HepG2 (cell line): ENCODE results near the gene UTS2R. TPM values are rescaled to one million over a fixed set of nuclear protein-coding genes. Genes with fewer than 3 reads are reported as not detected.

ENCODE experiments used
- CEBPB ChIP-seq: IDR thresholded peaks from 2 replicates; pipeline ENCODE4 v1.6.1; 2011; ENCODE audit warnings: low read depth, low read length, improper control_type of control experiment, borderline replicate concordance
- ERF ChIP-seq: IDR thresholded peaks from 2 replicates; pipeline ENCODE4 v1.6.1; 2018; ENCODE audit warnings: missing biosample characterization, missing genetic modification reagents
- HCFC1 ChIP-seq: fragments of 150-350 bp; IDR thresholded peaks from 2 replicates; pipeline ENCODE4 v1.6.1; 2014; ENCODE audit warnings: low read depth, low read length
- HMG20A ChIP-seq: IDR thresholded peaks from 2 replicates; pipeline ENCODE4 v1.6.1; 2016; ENCODE audit warnings: borderline replicate concordance
- RFXANK ChIP-seq: IDR thresholded peaks from 2 replicates; pipeline ENCODE4 v1.6.1; 2016
- TEF ChIP-seq: sonication (generic); formaldehyde crosslinking; IDR thresholded peaks from 2 replicates; pipeline ENCODE4 v1.5.0; 2020; ENCODE audit warnings: missing genetic modification reagents
- ZBTB33 ChIP-seq: sonication (generic); formaldehyde crosslinking; IDR thresholded peaks from 2 replicates; pipeline ENCODE4 v1.4.0; 2020; ENCODE audit warnings: missing genetic modification reagents
- ZFAT ChIP-seq: sonication (generic); formaldehyde crosslinking; conservative IDR thresholded peaks from 2 replicates; pipeline ENCODE4 v1.8.1; 2023; ENCODE audit warnings: missing genetic modification reagents, inconsistent platforms
- ZNF343 ChIP-seq: sonication (generic); formaldehyde crosslinking; IDR thresholded peaks from 2 replicates; pipeline ENCODE4 v1.4.0; 2020; ENCODE audit warnings: mild to moderate bottlenecking, missing genetic modification reagents
- ZNF609 ChIP-seq: sonication (generic); formaldehyde crosslinking; IDR thresholded peaks from 2 replicates; pipeline ENCODE4 v1.4.0; 2020; ENCODE audit warnings: mild to moderate bottlenecking, missing genetic modification reagents, borderline replicate concordance
- ZNF704 ChIP-seq: sonication (generic); formaldehyde crosslinking; IDR thresholded peaks from 2 replicates; pipeline ENCODE4 v1.8.1; 2023; ENCODE audit warnings: mild to moderate bottlenecking, inconsistent platforms, moderate library complexity, missing genetic modification reagents, borderline replicate concordance
- polyA plus RNA-seq, 8 experiments: library from polyadenylated mRNA; depleted of rRNA in 3 of 8; stranded (reverse) in 7 of 8; unstranded in 1 of 8; fragments of >200 nt; fragmentation: Illumina TruSeq in 4 of 8; extraction: Trizol in 4 of 8; gene quantifications; 2 replicates each; pipeline versions ENCODE4 v1.2.1 to v1.2.3, GENCODE V29; 2011 to 2016; ENCODE audit warnings: low read depth in 4 of 8, missing spikeins in 1 of 8, mixed read lengths in 1 of 8; ENCODE audit not compliant: insufficient read depth in 1 of 8
- total RNA-seq, 5 experiments: library from RNA; depleted of rRNA; stranded (reverse); fragments of >200 nt; fragmentation: Illumina TruSeq; extraction: Trizol; gene quantifications; 2 replicates each; pipeline ENCODE4 v1.2.3, GENCODE V29; 2016; ENCODE audit warnings: low read depth in 1 of 5

UTS2R gene
- total and polyA plus RNA-seq, 2 of the 13 experiments (the other 11 are each of a cell fraction or from before 2014, with no cell fraction given) = 0.13 to 0.15 TPM

GRCh38 chr17:82414548-82415281 lies 43.1 kb downstream of the UTS2R start (continued):
- TF ChIP-seq ZNF609 (CRISPR knock-in tag) (no peak), TEF (CRISPR knock-in tag) (peak; percentile 94; the same call in 1 of the 2 replicates), ZBTB33 (peak; percentile 95), ZFAT (peak; percentile 91; the same call in 1 of the 2 replicates), ZNF704 (CRISPR knock-in tag) (0 out of 2 replicates have a peak, but pooled peaks have one; percentile 73), HCFC1 (no peak), RFXANK (peak; percentile 56; the same call in 1 of the 2 replicates), ZNF343 (peak; percentile 63; the same call in 1 of the 2 replicates), HMG20A (CRISPR knock-in tag) (peak; percentile 51; the same call in 1 of the 2 replicates), ERF (CRISPR knock-in tag) (peak; percentile 98), CEBPB (no peak)
